ENCODE data around the gene UNC119.

DNA sequence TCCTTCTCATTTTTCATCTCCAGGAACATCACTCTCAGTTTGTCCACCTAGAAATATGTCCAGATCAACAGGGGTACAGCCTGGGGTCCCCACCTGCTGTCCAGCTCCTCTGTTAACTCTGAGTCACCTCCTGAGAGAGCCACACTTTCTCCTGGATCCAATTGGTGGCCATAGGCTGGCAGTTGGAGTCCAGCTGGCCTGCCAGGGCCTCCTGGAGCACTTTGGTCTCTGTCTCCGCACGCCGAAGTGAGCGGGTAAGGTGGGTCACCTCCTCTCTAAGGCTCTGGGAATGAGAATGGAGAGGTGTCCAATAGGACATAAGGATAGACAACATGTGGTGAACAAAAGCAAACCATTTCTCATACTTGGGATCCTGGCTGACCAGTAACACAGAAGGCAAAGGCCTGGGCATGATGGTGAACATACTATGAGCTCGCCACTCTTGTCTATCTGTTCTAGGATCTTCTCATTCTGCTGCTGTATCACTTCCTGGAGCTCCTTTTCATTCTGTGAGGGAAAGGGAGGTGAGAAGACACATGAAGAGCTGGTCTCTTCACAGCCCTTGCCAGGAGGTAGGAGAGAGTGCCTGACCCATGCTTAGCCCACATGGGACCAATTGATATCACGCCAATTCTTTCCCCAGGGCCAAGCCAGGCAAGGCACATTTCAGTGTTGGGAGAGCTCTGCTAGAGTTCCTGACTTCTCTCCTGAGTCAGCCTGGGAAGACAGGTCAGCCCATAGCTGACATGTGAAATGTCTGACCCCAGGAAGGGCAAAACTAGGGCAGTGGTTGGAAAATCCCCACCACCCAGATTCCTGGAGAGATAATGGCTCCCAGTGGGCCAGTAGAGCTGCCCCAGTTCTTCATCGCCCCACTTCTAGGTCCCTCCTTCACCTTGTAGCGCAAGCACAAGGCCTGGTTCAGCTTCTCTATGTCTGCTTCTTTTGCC, 26.1 kb upstream of the UNC119 start:
- TF ChIP-seq CTCF (conservative IDR thresholded peaks at IDR 0.05; ENCODE audit: low read length) (no peak), EZH2phosphoT487 (IDR thresholded peaks at IDR 0.05; ENCODE audit: borderline replicate concordance, low read depth, low read length) (no peak)

Measured in OCI-LY7 (cell line).